HepG2 (cell line): Measurements from ENCODE around the gene BAHCC1. TPM values are rescaled to one million over a fixed set of nuclear protein-coding genes. Genes with fewer than 3 reads are reported as not detected.

Experiments used
- ETV6 ChIP-seq: sonication (generic); formaldehyde crosslinking; conservative IDR thresholded peaks from 2 replicates; pipeline ENCODE4 v1.4.0; 2020; ENCODE audit warnings: missing genetic modification reagents
- GABPA ChIP-seq, 2 experiments: IDR thresholded peaks; 2 replicates each; pipeline ENCODE4 v1.6.1; 2011 to 2016; ENCODE audit warnings: low read depth in 2 of 2, low read length in 1 of 2, missing biosample characterization in 1 of 2, missing genetic modification characterization in 1 of 2
- HNF4A ChIP-seq: sonication (generic); formaldehyde crosslinking; IDR thresholded peaks from 2 replicates; pipeline ENCODE4 v1.4.0; 2020; ENCODE audit warnings: missing genetic modification reagents
- KMT2A ChIP-seq: sonication (generic); formaldehyde crosslinking; IDR thresholded peaks from 2 replicates; pipeline ENCODE4 v1.4.0; 2020; ENCODE audit warnings: missing genetic modification reagents
- KMT2B ChIP-seq: IDR thresholded peaks from 2 replicates; pipeline ENCODE4 v1.6.1; 2016; ENCODE audit warnings: missing genetic modification reagents, missing compliant biosample characterization
- NCOA2 ChIP-seq: sonication (generic); formaldehyde crosslinking; IDR thresholded peaks from 2 replicates; pipeline ENCODE4 v1.8.0; 2022; ENCODE audit warnings: inconsistent platforms
- NR2C2 ChIP-seq: sonication (generic); formaldehyde crosslinking; IDR thresholded peaks from 2 replicates; pipeline ENCODE4 v1.4.0; 2020; ENCODE audit warnings: missing genetic modification reagents, mild to moderate bottlenecking, moderate library complexity, borderline replicate concordance
- PLRG1 ChIP-seq: fragments of 450-650 bp; conservative IDR thresholded peaks from 2 replicates; pipeline ENCODE4 v1.6.1; 2016
- PRDM4 ChIP-seq: sonication (generic); formaldehyde crosslinking; IDR thresholded peaks from 2 replicates; pipeline ENCODE4 v1.9.0; 2021; ENCODE audit warnings: missing genetic modification reagents, borderline replicate concordance
- PRPF4 ChIP-seq: fragments of 200-400 bp; formaldehyde crosslinking; IDR thresholded peaks from 2 replicates; pipeline ENCODE4 v1.6.1; 2016; ENCODE audit warnings: low read length, low read depth; ENCODE audit not compliant: poor library complexity, severe bottlenecking
- RAD21 ChIP-seq: fragments of 450-650 bp; formaldehyde crosslinking; IDR thresholded peaks from 2 replicates; pipeline ENCODE4 v1.5.0; 2020; ENCODE audit warnings: mild to moderate bottlenecking
- RFXANK ChIP-seq: IDR thresholded peaks from 2 replicates; pipeline ENCODE4 v1.6.1; 2016
- SOX13 ChIP-seq, 3 experiments: fragments of 450-650 bp in 1 of 3; sonication (generic) in 1 of 3; formaldehyde crosslinking in 1 of 3; IDR thresholded peaks in 2 of 3; conservative IDR thresholded peaks in 1 of 3; 2 replicates each; pipeline versions ENCODE4 v1.5.0 to v1.6.1; 2016 to 2020; ENCODE audit warnings: antibody characterized with exemption in 1 of 3, mild to moderate bottlenecking in 1 of 3, missing compliant biosample characterization in 1 of 3, missing genetic modification reagents in 1 of 3, moderate library complexity in 1 of 3
- XBP1 ChIP-seq: sonication (generic); formaldehyde crosslinking; IDR thresholded peaks from 2 replicates; pipeline ENCODE4 v1.5.0; 2020; ENCODE audit warnings: missing genetic modification reagents
- ZBTB38 ChIP-seq: sonication (generic); formaldehyde crosslinking; IDR thresholded peaks from 2 replicates; pipeline ENCODE4 v1.5.1; 2020; ENCODE audit warnings: mild to moderate bottlenecking, missing genetic modification reagents
- ZNF101 ChIP-seq: sonication (generic); formaldehyde crosslinking; IDR thresholded peaks from 2 replicates; pipeline ENCODE4 v1.4.0; 2020; ENCODE audit warnings: mild to moderate bottlenecking, low read depth, missing genetic modification reagents, borderline replicate concordance
- ZNF12 ChIP-seq: sonication (generic); formaldehyde crosslinking; IDR thresholded peaks from 2 replicates; pipeline ENCODE4 v1.5.0; 2020; ENCODE audit warnings: missing genetic modification reagents
- ZNF501 ChIP-seq: sonication (generic); formaldehyde crosslinking; IDR thresholded peaks from 2 replicates; pipeline ENCODE4 v1.5.1; 2020; ENCODE audit warnings: mild to moderate bottlenecking, moderate library complexity, missing genetic modification reagents
- ZNF558 ChIP-seq: sonication (generic); formaldehyde crosslinking; IDR thresholded peaks from 2 replicates; pipeline ENCODE4 v1.9.0; 2022; ENCODE audit warnings: mild to moderate bottlenecking, missing genetic modification reagents, borderline replicate concordance
- polyA plus RNA-seq, 8 experiments: library from polyadenylated mRNA; depleted of rRNA in 3 of 8; stranded (reverse) in 7 of 8; unstranded in 1 of 8; fragments of >200 nt; fragmentation: Illumina TruSeq in 4 of 8; extraction: Trizol in 4 of 8; gene quantifications; 2 replicates each; pipeline versions ENCODE4 v1.2.1 to v1.2.3, GENCODE V29; 2011 to 2016; ENCODE audit warnings: low read depth in 4 of 8, missing spikeins in 1 of 8, mixed read lengths in 1 of 8; ENCODE audit not compliant: insufficient read depth in 1 of 8
- total RNA-seq, 5 experiments: library from RNA; depleted of rRNA; stranded (reverse); fragments of >200 nt; fragmentation: Illumina TruSeq; extraction: Trizol; gene quantifications; 2 replicates each; pipeline ENCODE4 v1.2.3, GENCODE V29; 2016; ENCODE audit warnings: low read depth in 1 of 5
- TF ChIP-seq, protein P1 (sequence below): sonication (generic); formaldehyde crosslinking; IDR thresholded peaks from 2 replicates; pipeline ENCODE4 v1.8.1; 2023; ENCODE audit warnings: mild to moderate bottlenecking, inconsistent platforms, moderate library complexity, missing genetic modification reagents, borderline replicate concordance
- TF ChIP-seq, protein P2 (sequence below): sonication (generic); formaldehyde crosslinking; IDR thresholded peaks from 2 replicates; pipeline ENCODE4 v1.4.0; 2020; ENCODE audit warnings: missing genetic modification reagents; ENCODE audit errors: not compliant biosample characterization
- TF ChIP-seq, protein P3 (sequence below): sonication (generic); formaldehyde crosslinking; IDR thresholded peaks from 2 replicates; pipeline ENCODE4 v1.4.0; 2020; ENCODE audit warnings: missing genetic modification reagents, mild to moderate bottlenecking, borderline replicate concordance

The BAHCC1 gene
- total and polyA plus RNA-seq, 2 of the 13 experiments (the other 11 are each of a cell fraction or from before 2014, with no cell fraction given) = 1.4 to 1.7 TPM

GRCh38 chr17:81392909-81393654 is 2.2 kb upstream of the BAHCC1 start (continued):
- TF ChIP-seq PRDM4 (CRISPR knock-in tag) = no peak
- no peak for TF ChIP-seq NR2C2 (CRISPR knock-in tag)
- no peak for TF ChIP-seq KMT2B (CRISPR knock-in tag)
- no peak for TF ChIP-seq ZBTB38
- TF ChIP-seq ZNF558 (CRISPR knock-in tag) = 0 out of 2 replicates have a peak, but pooled peaks have one; percentile 26
- TF ChIP-seq ZNF501 (CRISPR knock-in tag) = no peak
- 0 out of 2 replicates have a peak, but pooled peaks have one; percentile 52 for TF ChIP-seq KMT2A
- no peak for TF ChIP-seq RAD21 (CRISPR knock-in tag)
- no peak for TF ChIP-seq HNF4A (CRISPR knock-in tag)
- TF ChIP-seq ZNF101 (CRISPR knock-in tag) = no peak
- TF ChIP-seq PLRG1 = no peak
- no peak for TF ChIP-seq NCOA2 (CRISPR knock-in tag)
- TF ChIP-seq, protein P1, sequence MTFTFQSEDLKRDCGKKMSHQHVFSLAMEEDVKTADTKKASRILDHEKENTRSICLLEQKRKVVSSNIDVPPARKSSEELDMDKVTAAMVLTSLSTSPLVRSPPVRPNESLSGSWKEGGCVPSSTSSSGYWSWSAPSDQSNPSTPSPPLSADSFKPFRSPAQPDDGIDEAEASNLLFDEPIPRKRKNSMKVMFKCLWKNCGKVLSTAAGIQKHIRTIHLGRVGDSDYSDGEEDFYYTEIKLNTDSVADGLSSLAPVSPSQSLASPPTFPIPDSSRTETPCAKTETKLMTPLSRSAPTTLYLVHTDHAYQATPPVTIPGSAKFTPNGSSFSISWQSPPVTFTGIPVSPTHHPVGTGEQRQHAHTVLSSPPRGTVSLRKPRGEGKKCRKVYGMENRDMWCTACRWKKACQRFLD (CRISPR knock-in tag) = no peak
- TF ChIP-seq PRPF4 = no peak
- TF ChIP-seq, protein P2, sequence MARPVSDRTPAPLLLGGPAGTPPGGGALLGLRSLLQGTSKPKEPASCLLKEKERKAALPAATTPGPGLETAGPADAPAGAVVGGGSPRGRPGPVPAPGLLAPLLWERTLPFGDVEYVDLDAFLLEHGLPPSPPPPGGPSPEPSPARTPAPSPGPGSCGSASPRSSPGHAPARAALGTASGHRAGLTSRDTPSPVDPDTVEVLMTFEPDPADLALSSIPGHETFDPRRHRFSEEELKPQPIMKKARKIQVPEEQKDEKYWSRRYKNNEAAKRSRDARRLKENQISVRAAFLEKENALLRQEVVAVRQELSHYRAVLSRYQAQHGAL = no peak
- TF ChIP-seq ZNF12 (CRISPR knock-in tag) = no peak
- no peak for TF ChIP-seq ETV6
- TF ChIP-seq, protein P3, sequence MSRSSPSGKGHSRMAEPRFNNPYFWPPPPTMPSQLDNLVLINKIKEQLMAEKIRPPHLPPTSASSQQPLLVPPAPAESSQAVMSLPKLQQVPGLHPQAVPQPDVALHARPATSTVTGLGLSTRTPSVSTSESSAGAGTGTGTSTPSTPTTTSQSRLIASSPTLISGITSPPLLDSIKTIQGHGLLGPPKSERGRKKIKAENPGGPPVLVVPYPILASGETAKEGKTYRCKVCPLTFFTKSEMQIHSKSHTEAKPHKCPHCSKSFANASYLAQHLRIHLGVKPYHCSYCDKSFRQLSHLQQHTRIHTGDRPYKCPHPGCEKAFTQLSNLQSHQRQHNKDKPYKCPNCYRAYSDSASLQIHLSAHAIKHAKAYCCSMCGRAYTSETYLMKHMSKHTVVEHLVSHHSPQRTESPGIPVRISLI (CRISPR knock-in tag) = no peak
- no peak for TF ChIP-seq GABPA (IDR thresholded peaks at IDR 0.05; ENCODE audit: low read depth, low read length)
- no peak for TF ChIP-seq GABPA (CRISPR knock-in tag; IDR thresholded peaks at IDR 0.05; ENCODE audit: low read depth)
- TF ChIP-seq SOX13 (IDR thresholded peaks at IDR 0.05) = no peak
- no peak for TF ChIP-seq SOX13 (CRISPR knock-in tag; conservative IDR thresholded peaks at IDR 0.05 in 1 of 2, IDR thresholded peaks at IDR 0.05 in 1 of 2)
- no peak for TF ChIP-seq XBP1
- no peak for TF ChIP-seq RFXANK (CRISPR knock-in tag)
